GM18508 (cell line): ENCODE results near the gene SCAP.
"Not testable (repeated sequence)": the region's sequence is repeated elsewhere in the genome, so short reads cannot be mapped to it uniquely, and the experiment has no call there.

ENCODE experiments used
- ATAC-seq: cut with Tn5 transposase; IDR thresholded peaks from one replicate; pipeline ENCODE4 v1.9.1; 2021; ENCODE audit warnings: moderate number of reproducible peaks; ENCODE audit not compliant: insufficient read depth, unreplicated experiment

The SCAP gene

DNA sequence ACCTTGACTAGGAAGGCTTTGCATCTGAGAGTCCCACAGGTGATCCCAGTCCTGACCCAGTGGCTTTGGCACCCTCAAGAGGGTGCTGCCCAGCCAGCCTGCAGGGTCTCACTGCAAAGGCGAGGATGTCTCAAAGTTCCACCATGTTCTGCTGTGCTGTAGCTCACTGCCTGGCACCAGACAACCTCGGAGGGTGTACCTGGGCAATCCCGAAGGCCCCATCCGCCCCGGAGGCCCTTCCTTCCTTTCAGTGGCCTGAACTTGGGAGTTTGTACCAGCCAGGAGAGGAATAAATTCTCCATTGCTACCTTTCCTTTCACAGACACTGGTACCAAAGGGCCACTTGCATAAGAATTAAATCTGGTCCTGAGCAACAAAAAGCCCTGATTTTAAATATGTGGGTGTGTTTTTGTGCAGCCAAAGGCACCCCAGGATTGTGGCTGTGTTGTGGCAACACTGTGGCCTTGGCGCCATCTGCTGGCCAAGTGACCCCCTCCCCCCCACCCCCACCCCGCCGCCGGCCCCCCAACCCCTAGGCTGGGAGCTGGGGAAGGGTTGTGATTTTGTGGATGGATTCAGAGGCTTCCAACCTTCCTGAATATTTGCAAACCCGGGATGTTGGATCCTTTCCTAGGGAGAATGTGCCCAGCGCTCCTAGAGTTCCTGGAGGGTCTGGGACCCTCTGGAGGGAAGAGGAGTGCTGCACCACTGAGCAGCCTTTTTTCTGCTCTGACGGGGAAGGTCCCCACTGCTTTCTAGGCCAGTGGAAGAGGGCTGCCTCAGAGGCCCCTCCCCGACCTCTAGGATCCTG lies 104.6 kb downstream of the SCAP start:
- ATAC-seq = no peak

DNA sequence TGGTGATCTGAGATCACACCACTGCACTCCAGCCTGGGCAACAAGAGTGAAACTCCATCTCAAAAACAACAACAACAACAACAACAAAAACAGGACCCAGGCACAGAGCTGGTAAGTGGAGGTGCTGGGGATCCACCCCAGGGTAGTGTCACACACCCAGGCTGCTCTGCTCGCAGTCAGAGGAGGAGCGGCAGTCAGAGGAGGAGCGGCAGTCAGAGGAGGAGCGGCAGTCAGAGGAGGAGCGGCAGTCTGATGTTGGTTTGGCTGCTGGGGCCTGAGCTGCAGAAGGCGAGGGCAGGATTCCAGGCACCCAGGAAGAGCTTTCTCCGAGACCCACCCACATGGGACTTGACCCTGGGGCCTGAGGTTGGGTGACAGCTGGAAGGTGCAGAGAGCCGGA lies 105.7 kb downstream of the SCAP start:
- not testable (repeated sequence) for ATAC-seq

DNA sequence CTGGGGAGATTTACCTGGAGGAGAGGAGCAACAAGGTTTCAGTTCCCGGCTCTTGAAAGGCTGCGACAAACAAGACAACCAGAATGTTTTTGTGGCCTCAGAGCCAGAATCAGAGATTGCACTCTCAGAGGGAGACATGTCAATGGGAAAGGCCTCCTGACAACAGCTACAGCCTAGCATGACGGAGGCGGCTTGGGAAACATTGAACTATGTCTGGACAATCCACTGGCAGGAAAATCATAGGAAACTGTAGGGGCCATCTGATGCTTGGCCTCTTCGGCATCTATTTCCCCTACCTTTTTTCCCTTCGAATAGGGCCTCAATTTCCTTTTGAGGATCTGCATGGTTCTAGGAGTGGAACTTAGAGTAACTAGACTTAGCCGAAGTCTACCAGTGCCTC lies 108.1 kb downstream of the SCAP start:
- no peak for ATAC-seq

GRCh38 chr3:47366833-47367232 lies 108.9 kb downstream of the SCAP start:
- no peak for ATAC-seq

- no peak for ATAC-seq
These were observed 110.3 kb downstream of the SCAP start for GRCh38 chr3:47365213-47366153.
